ENCODE measurements around the gene TUBA4B.
"Not testable (repeated sequence)": the region's sequence is repeated elsewhere in the genome, so short reads cannot be mapped to it uniquely, and the experiment has no call there.

TUBA4B gene

GRCh38 chr2:219247678-219248642 lies 5.1 kb upstream of the TUBA4B start:
- no peak for DNase-seq (ENCODE audit: low read depth in 2 of 2)

- no peak for DNase-seq (ENCODE audit: low read depth in 2 of 2)
Observed at GRCh38 chr2:219248845-219249202, 4.2 kb upstream of the TUBA4B start.

DNA sequence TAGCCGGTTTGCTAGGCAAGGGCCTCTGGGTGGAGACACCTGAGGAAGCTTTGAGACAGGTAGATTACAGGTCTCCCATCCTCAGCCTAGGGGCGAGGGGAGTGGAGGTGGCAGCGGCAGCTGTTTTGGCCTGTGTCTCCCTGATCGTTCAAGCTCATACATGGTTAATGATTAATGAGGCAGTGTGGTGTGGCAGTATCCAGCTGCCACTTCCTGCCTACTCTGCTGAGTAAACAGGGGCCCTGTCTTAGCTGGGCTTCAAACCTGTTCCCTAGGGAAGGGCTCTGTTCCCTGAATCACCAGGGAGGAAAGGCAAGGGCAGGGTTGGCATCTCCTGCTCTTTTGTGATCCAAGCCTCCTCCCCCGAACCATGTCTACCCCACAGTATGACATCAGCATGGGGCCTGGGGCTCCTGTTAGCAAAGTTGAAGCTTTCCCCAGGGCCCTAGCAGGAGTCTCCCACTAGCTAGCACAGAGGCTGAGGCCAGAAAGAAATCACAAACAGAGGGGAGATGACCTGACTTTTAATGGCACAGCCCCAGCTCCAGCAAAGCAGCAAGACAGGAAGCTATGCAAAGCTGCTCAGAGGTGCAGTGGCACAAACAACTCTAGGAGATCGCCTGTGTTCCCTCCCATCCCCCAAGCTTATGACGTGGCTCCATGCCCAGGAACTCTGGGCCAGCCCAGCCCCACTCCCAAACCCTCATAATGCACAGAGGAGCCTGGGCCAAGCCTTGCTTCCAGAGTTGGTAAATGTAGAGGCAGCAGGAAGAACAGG lies 3.7 kb upstream of the TUBA4B start:
- no peak for DNase-seq (ENCODE audit: low read depth in 2 of 2)

GRCh38 chr2:219250049-219250781 lies 2.8 kb upstream of the TUBA4B start:
- DNase-seq (ENCODE audit: low read depth in 2 of 2), result no peak

DNA sequence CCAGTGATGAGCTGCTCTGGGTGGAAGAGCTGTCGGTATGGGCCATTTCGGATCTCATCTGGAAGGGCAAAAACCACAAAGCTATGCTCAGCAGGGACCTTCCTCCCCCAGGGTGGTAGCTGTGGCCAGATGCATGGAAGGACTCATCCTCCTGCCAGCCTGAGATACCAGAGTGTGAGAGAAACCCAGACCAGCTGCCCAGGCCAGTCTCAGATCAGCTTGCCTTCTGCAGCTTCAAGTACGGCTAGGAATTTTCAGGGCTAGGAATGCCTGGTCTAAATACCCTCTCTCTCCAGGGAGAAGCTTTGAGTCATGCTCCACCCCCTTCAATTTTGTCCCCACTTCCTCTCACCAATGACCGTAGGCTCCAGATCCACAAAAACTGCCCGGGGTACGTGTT lies 1.4 kb upstream of the TUBA4B start:
- no peak for DNase-seq (ENCODE audit: low read depth in 2 of 2)

- no peak for DNase-seq (ENCODE audit: low read depth in 2 of 2)
Observed at GRCh38 chr2:219252084-219252483, 959 bp upstream of the TUBA4B start.

DNA sequence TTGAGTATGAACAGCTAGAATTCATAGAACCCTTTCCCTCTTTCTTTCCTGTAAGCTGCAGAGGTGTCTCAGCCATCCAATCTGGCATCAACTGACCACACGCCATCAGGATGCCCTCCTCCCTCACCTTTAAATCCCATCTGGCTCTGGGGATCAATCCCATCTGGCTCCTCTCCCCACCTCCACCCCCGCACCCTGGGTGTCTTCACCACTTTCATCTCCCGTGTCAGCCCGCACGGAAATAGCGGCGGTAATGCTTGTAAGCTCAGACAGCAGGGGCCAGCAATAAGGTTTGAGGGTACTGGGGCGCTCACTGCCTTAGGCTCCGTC lies 508 bp upstream of the TUBA4B start:
- no peak for DNase-seq (ENCODE audit: low read depth in 2 of 2)

DNA sequence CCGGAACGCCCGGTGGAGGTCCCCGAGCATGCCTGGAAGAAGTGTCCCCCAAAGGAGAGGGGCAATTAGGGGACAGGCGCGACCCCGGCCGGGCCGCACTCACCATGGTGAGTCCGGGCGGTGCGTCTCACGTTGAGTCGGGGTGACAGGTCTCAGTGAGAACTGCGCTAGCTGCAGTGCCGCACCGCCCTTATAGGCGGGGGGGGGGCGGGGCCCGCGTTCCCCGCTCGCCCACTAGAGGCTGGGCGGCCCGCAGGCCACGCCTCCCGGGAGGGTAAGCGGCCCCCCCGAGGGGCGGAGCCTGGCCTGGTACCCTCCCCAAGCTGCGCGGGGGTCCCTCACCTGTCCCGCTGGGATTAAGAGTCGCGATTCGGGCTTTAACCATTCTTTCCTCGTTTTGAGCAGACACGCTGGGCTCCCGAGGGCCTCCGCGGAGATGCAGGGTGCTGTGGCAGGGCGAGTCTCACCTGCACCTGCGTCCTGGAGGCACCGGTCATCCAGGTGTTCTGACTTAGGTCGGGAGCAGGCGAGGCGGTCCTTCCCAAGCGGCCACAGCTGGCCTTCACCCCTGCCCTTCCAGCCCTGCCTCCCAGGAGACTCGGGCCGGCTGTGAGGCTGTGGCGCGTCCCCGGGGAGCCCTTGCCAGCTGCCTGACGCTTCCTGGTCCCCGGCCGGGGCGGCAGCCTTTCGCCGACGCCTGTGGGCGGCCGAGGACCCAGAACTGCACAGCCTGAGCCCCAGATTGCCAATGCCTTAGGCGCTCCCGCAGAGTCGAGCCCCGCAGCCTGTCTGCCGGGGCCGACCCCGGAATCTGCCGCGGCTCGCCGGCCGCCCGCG lies 928 bp downstream of the TUBA4B start, which contains the start of gene TUBA4A:
TSS of gene TUBA4A (minus strand) at position 166 of the 837 bp plus-strand sequence. CDS start at position 106, 60 bp downstream.
- peak; percentile 84 to 87 for DNase-seq (ENCODE audit: low read depth in 2 of 2)

GRCh38 chr2:219254590-219255201 lies 1.7 kb downstream of the TUBA4B start:
- no peak for DNase-seq (ENCODE audit: low read depth in 2 of 2)

DNA sequence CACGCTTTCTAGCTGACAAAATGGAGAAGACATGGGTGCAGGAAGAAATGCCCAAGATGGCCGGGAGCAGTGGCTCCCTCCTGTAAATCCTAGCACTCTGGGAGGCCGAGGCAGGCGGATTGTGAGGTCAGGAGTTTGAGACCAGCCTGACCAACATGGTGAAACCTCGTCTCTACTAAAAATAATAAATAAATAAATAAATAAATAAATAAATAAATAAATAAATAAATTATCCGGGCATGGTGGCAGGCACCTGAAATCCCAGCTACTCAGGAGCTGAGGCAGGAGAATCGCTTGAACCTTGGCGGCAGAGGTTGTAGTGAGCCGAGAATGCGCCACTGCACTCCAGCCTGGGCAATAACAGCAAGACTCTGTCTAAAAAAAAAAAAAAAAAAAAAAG lies 5.9 kb downstream of the TUBA4B start:
- DNase-seq (ENCODE audit: low read depth in 2 of 2), result not testable (repeated sequence)

DNA sequence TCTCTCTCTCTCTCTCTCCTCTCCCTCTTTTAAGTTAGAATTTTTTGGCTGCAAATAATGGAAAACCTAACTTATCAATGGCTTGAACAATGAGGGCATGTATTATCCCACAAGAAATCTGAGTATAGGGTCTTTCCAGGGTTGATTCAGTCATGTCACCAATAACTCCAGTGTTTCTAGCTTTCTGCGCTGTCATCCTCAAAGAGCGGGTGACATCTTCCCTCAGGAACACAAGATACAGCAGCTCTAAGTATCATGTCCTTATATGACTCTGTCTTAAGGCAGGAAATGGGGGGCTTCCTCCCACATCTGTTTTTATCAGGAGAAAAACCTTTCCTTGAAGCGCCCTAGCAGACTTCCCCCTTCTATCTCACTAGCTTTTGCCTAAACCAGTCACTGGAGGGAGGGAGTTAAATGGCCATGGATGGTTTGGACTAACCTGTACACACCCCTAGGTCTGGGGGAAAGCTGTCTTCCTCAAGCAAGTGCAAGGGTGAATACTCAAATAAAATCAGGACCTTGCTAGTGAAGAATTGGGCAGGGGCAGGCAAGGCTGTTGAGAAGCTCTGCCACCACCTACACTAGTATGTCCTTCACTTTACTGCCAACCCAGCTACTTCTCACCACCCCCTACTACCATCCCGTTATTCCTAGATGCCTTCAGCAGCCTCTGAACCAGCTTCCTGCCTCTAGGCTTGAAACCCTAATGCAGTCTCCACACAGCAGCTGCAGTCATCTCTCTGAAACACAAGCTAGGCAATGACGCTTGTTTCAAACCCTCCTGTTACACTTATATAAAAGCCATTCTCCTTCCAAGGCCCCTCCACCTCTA lies 8.2 kb downstream of the TUBA4B start:
- DNase-seq (ENCODE audit: low read depth in 2 of 2), result no peak

- DNase-seq (ENCODE audit: low read depth in 2 of 2), result no peak
Observed at GRCh38 chr2:219266232-219266631, 13.2 kb downstream of the TUBA4B start.

- no peak for DNase-seq (ENCODE audit: low read depth in 2 of 2)
Observed at GRCh38 chr2:219266886-219267285, 13.8 kb downstream of the TUBA4B start.

DNA sequence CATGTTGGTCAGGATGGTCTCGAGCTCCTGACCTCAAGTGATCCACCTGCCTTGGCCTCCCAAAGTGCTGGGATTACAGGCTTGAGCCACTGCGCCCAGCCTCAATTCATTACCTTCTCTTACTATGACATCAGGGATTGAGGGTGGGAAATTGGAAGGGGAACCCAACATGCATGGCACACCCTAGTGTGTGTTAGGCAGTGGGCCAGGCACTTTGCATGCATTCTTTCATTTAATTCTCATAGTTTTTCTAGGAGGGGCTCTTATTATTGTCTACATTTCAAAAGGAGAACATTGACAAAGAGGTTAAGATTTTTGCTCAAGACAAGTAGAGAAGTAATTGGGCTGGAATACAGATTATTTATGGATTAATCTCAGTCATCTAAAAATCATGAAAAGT lies 15.3 kb downstream of the TUBA4B start:
- DNase-seq (ENCODE audit: low read depth in 2 of 2), result no peak

GRCh38 chr2:219269362-219270054 lies 16.5 kb downstream of the TUBA4B start:
- no peak for DNase-seq (ENCODE audit: low read depth in 2 of 2)

- no peak for DNase-seq (ENCODE audit: low read depth in 2 of 2)
Observed at GRCh38 chr2:219270055-219270372, 17.0 kb downstream of the TUBA4B start.

GRCh38 chr2:219271021-219271420 lies 18.0 kb downstream of the TUBA4B start:
- no peak for DNase-seq (ENCODE audit: low read depth in 2 of 2)

GRCh38 chr2:219272356-219272755 lies 19.3 kb downstream of the TUBA4B start:
- DNase-seq (ENCODE audit: low read depth in 2 of 2), result no peak

DNA sequence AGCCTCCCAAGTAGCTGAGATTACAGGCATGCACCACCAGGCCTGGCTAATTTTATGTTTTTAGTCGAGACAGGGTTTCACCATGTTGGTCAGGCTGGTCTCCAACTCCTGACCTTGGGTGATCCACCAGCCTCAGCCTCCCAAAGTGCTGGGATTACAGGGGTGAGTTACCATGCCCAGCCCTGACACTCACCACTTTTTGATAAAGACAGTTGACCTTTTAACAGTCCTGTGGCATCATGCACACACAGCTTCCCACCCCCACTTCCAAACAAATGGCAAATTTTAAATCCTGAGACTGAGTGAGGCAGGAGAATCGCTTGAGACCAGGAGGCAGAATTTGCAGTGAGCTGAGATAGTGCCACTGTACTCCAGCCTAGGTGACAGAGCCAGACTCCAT lies 20.0 kb downstream of the TUBA4B start:
- DNase-seq (ENCODE audit: low read depth in 2 of 2), result no peak

DNA sequence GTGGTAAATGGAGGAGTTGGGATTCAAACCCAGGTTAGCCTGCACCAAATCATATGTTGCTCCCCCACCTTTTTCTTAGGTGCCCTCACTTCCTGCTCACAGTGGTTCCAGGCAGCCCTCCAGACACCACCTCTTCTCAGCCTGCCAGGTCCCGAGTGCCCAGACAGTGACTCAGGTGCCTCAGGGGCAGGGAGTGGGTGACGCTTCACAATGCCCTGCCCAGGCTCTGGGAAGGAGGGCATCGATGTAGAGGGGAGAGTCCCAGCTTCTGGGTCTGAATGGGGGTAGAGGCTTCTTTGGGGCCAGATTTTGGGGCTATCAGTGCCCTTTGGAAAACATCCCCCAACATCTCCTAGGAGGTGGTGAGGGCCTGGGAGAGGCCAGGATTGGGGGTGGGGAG lies 20.9 kb downstream of the TUBA4B start:
- no peak for DNase-seq (ENCODE audit: low read depth in 2 of 2)

All from stimulated activated CD4-positive, alpha-beta T cell treated with anti-CD3 and anti-CD28 coated beads, Interleukin-1b, Interleukin-23, amount 100 ng/mL, for 1 hour (primary cell).